GM18511 (cell line): ENCODE measurements around the gene BCAS3.
"Not testable (repeated sequence)": the region's sequence is repeated elsewhere in the genome, so short reads cannot be mapped to it uniquely, and the experiment has no call there.

Source experiments
- ATAC-seq: cut with Tn5 transposase; IDR thresholded peaks from one replicate; pipeline ENCODE4 v1.9.1; 2021; ENCODE audit warnings: mild to moderate bottlenecking, moderate library complexity; ENCODE audit not compliant: unreplicated experiment

BCAS3 gene

GRCh38 chr17:60743799-60744198 lies 66.1 kb downstream of the BCAS3 start:
- no peak for ATAC-seq

- no peak for ATAC-seq
Measured at GRCh38 chr17:60744355-60744966, 66.8 kb downstream of the BCAS3 start.

GRCh38 chr17:60745544-60745943 lies 67.9 kb downstream of the BCAS3 start:
- ATAC-seq: no peak

GRCh38 chr17:60747069-60747808 lies 69.6 kb downstream of the BCAS3 start:
- no peak for ATAC-seq

- ATAC-seq: no peak
Measured at GRCh38 chr17:60748204-60748603, 70.6 kb downstream of the BCAS3 start.

- no peak for ATAC-seq
Measured at GRCh38 chr17:60749050-60749449, 71.4 kb downstream of the BCAS3 start.

GRCh38 chr17:60749708-60750107 lies 72.1 kb downstream of the BCAS3 start:
- ATAC-seq: no peak

- ATAC-seq: no peak
Measured at GRCh38 chr17:60750640-60751039, 73.0 kb downstream of the BCAS3 start.

GRCh38 chr17:60751884-60752283 lies 74.2 kb downstream of the BCAS3 start:
- ATAC-seq: no peak

GRCh38 chr17:60752873-60753577 lies 75.4 kb downstream of the BCAS3 start:
- ATAC-seq: no peak

- ATAC-seq: no peak
Measured at GRCh38 chr17:60754057-60754604, 76.5 kb downstream of the BCAS3 start.

GRCh38 chr17:60756798-60757197 lies 79.1 kb downstream of the BCAS3 start:
- not testable (repeated sequence) for ATAC-seq

GRCh38 chr17:60757437-60757836 lies 79.8 kb downstream of the BCAS3 start:
- ATAC-seq: no peak

- ATAC-seq: no peak
Measured at GRCh38 chr17:60759756-60760155, 82.1 kb downstream of the BCAS3 start.

- ATAC-seq: not testable (repeated sequence)
Measured at GRCh38 chr17:60761301-60761700, 83.7 kb downstream of the BCAS3 start.

- no peak for ATAC-seq
Measured at GRCh38 chr17:60766778-60767190, 89.1 kb downstream of the BCAS3 start.

GRCh38 chr17:60767744-60768308 lies 90.2 kb downstream of the BCAS3 start:
- no peak for ATAC-seq

GRCh38 chr17:60769327-60769726 lies 91.7 kb downstream of the BCAS3 start:
- ATAC-seq: no peak

- no peak for ATAC-seq
Measured at GRCh38 chr17:60770946-60771422, 93.3 kb downstream of the BCAS3 start.

- not testable (repeated sequence) for ATAC-seq
Measured at GRCh38 chr17:60771621-60772020, 94.0 kb downstream of the BCAS3 start.

- ATAC-seq: no peak
Measured at GRCh38 chr17:60773552-60773951, 95.9 kb downstream of the BCAS3 start.
